Mucosa of gallbladder (tissue), 1 donor: ENCODE data around the gene RGMA. TPM values are rescaled to one million over a fixed set of nuclear protein-coding genes. Genes with fewer than 3 reads are reported as not detected.

Experiments
- DNase-seq: peaks from one replicate; pipeline ENCODE4 v3.0.0-alpha.2; 2020; ENCODE audit warnings: low spot score
- total RNA-seq: library from RNA; stranded (reverse); gene quantifications from one replicate; pipeline ENCODE4 v1.2.1, GENCODE V29; 2021
- donor health status: DM: no; HTN: no; CAD: no.

Gene RGMA
- total RNA-seq, 1 donor from 2014 or later = 17.5 TPM

DNA sequence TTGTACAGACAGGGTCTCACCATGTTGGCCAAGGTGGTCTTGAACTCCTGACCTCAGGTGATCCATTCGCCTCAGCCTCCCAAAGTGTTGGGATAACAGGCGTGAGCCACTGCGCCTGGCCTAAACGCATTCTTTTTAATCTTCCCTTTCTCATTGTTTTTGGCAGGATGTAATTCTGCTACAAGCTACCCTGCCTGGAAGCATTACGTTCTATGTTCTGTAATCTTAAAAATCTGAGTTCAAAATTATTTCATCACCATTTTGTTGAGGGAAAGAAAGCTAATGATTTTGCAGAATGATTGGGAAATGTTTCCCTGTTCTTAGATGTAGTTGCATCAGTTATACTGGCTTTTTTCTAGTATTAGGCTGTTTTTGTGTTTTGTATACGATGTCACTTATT, 71.5 kb downstream of the RGMA start:
- no peak for DNase-seq

DNA sequence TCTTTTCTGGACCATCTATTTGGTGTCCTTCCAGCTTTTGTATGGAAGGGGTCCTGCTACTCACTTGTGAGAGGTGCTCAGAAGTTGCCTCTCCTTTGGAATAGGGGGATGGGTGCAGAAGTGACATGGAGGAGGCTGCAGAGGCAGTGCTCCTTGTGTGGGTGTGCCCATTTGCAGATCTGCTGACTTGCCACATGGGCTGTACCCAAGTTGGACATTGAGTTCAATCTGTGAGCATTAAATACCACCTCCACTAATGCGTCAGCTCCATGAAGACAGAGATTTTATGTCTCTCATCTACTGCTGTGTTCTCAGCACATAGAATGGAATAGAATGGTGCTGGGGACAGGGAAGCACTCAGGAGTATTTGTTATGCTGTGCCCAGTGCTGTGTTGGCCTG, 76.2 kb downstream of the RGMA start:
- DNase-seq = no peak

- DNase-seq = no peak
Observed at GRCh38 chr15:93007994-93008393, 81.0 kb downstream of the RGMA start.

DNA sequence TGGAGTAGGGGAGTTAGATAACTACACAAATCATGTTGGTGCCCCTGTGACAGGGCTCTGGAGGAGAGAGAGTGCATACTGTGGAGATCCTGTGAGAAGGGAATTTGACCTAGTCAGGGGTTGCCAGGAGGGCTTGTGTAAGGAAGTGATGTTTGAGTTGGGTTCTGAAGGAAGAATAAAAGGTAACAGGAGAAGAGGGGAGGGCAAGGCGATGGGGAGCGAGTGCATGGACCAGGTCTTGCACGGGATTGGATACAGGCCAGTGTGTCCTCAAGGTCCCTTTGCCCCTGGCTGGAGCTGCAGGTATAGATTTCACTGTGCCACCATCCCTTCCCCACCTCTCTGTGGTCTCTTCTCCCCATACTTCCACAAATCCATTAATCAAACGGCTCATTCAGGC, 83.9 kb downstream of the RGMA start:
- no peak for DNase-seq

DNA sequence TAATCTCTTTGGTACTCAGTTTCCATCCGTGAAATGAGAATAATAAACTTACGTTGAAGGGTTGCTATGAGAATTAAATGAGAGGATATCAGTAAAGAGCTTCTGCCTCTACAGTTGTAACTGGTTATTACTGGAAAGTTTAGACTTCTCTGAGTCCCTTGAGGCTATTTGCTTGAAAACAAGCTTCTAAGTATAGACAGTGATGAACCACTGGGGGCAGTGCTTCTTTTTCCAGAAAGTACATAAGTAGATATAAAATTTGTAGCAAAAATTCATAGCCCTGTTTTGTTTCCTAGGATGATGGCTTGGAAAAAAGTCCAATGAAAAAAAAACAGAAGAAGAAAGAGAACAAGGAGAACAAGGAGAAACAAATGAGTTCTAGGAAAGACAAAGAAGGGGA, 87.1 kb downstream of the RGMA start:
- DNase-seq = no peak

DNA sequence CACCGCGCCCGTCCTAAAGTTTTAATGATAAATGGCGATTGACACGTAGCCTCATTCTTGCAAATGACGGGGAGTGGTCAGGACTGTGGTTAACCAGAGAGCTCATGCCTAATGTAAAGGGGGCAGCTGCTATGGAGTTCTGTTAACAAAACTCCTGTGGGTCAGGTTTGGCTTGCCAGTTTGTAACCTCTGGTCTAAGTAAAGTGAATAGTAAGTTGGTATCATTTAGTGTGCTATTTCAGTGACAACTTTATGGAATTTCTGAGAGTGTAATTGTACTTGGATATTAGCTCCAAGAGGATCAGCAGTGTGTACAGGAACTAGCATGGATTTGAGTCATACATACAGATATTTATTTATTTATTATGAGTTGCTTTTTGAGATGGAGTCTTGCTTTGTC, 87.9 kb downstream of the RGMA start:
- no peak for DNase-seq

DNA sequence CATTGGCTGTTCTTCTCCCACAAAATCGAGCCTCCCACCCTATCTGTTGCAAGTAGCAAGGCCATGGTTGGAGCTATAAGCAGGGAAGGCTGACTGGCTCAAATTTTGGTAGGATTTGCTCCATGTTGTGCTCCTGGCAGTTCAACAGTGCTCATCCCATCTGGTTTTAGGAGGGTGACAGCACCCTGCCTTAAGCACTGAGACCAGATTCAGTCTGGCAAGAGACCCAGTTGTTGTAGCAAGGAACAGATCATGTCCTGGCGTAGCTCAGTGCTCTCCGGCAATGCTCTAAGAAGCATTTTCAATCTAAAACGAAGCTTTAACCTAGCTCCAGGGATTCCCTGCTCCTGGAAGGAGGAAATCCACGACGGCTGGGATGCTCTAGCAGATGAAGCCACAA, 91.2 kb downstream of the RGMA start:
- no peak for DNase-seq

- no peak for DNase-seq
Observed at GRCh38 chr15:92992720-92993119, 96.3 kb downstream of the RGMA start.

- no peak for DNase-seq
Observed at GRCh38 chr15:92990031-92990430, 99.0 kb downstream of the RGMA start.

DNA sequence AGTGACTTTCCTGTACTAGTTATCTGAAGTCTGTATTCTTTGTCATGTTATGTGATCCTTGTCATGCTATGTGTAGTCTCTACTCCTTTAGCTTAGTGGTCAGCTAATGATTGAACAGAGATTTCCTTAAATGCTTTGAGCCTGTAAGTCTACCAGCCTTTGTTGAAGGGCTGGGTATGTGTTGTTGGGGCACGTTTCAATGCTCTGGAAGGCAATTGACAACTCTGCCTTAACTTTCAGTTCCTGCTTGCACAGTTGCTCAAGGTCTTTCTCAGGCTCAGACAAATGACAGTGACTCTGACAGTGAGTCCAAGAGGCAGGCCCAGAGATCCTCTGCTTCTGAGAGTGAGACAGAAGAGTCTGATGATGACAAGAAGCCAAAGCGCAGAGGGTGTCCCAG, 99.5 kb downstream of the RGMA start:
- no peak for DNase-seq

Other genes starting within 250 kb of the RGMA start
- 124 TPM for gene CHD2, start 188.9 kb downstream of the RGMA start, total RNA-seq